Activated T-helper 9 cell treated with anti-CD3 and anti-CD28 coated beads, Interleukin-2, amount 50 U/mL, for 16 hours (primary cell): ENCODE data around the gene FOXS1.
"Not testable (repeated sequence)": the region's sequence is repeated elsewhere in the genome, so short reads cannot be mapped to it uniquely, and the experiment has no call there.

Source experiments
- DNase-seq: peaks from one replicate; pipeline ENCODE4 v3.0.0-alpha.2; 2020; ENCODE audit warnings: low read depth

FOXS1 gene

GRCh38 chr20:31822421-31823330 is 22.7 kb downstream of the FOXS1 start:
- peak; percentile 66 for DNase-seq

- DNase-seq, result no peak
Observed at GRCh38 chr20:31821427-31821826, 24.0 kb downstream of the FOXS1 start.

GRCh38 chr20:31820228-31820627 is 25.2 kb downstream of the FOXS1 start:
- DNase-seq, result no peak

- DNase-seq, result no peak
Observed at GRCh38 chr20:31819083-31819784, 26.2 kb downstream of the FOXS1 start, which contains the start of gene MYLK2. Gene MYLK2 (plus strand): TSS chr20:31819356. CDS start chr20:31819581, 225 bp downstream.

- DNase-seq, result no peak
Observed at GRCh38 chr20:31818376-31818908, 27.0 kb downstream of the FOXS1 start.

GRCh38 chr20:31817461-31817860 is 27.9 kb downstream of the FOXS1 start:
- DNase-seq, result no peak

GRCh38 chr20:31816221-31816620 is 29.2 kb downstream of the FOXS1 start:
- DNase-seq, result no peak

- DNase-seq, result no peak
Observed at GRCh38 chr20:31815408-31816188, 29.8 kb downstream of the FOXS1 start.

GRCh38 chr20:31814142-31814541 is 31.3 kb downstream of the FOXS1 start:
- not testable (repeated sequence) for DNase-seq

- DNase-seq, result no peak
Observed at GRCh38 chr20:31813611-31814010, 31.8 kb downstream of the FOXS1 start.

GRCh38 chr20:31811796-31812728 is 33.3 kb downstream of the FOXS1 start:
- no peak for DNase-seq

GRCh38 chr20:31811198-31811597 is 34.2 kb downstream of the FOXS1 start:
- no peak for DNase-seq

- no peak for DNase-seq
Observed at GRCh38 chr20:31809661-31810060, 35.7 kb downstream of the FOXS1 start.

GRCh38 chr20:31808481-31808880 is 36.9 kb downstream of the FOXS1 start:
- no peak for DNase-seq

GRCh38 chr20:31806564-31807355 is 38.6 kb downstream of the FOXS1 start:
- DNase-seq, result no peak

GRCh38 chr20:31803552-31804291 is 41.7 kb downstream of the FOXS1 start:
- no peak for DNase-seq

GRCh38 chr20:31801508-31801907 is 43.9 kb downstream of the FOXS1 start:
- DNase-seq, result no peak

GRCh38 chr20:31797364-31797763 is 48.0 kb downstream of the FOXS1 start:
- DNase-seq, result no peak
